HG03565 (cell line): ENCODE data around the gene RBM26.

Experiments
- ATAC-seq: cut with Tn5 transposase; IDR thresholded peaks from one replicate; pipeline ENCODE4 v1.9.1; 2021; ENCODE audit warnings: mild to moderate bottlenecking, moderate library complexity; ENCODE audit not compliant: unreplicated experiment

RBM26 gene

GRCh38 chr13:79423801-79424642, 18.0 kb upstream of the RBM26 start:
- ATAC-seq, result peak; percentile 84

- ATAC-seq, result no peak
These were observed 17.3 kb upstream of the RBM26 start for GRCh38 chr13:79423340-79423739.

- no peak for ATAC-seq
These were observed 13.3 kb upstream of the RBM26 start for GRCh38 chr13:79419365-79419764.

GRCh38 chr13:79417741-79418140, 11.7 kb upstream of the RBM26 start:
- ATAC-seq, result no peak

- no peak for ATAC-seq
These were observed 7.5 kb upstream of the RBM26 start for GRCh38 chr13:79413521-79413920.

GRCh38 chr13:79409828-79410227, 3.8 kb upstream of the RBM26 start:
- no peak for ATAC-seq

- ATAC-seq, result no peak
These were observed 1.4 kb upstream of the RBM26 start for GRCh38 chr13:79407349-79407979.

GRCh38 chr13:79406597-79406908, 498 bp upstream of the RBM26 start:
- peak; percentile 16 for ATAC-seq

- ATAC-seq, result no peak
These were observed 589 bp downstream of the RBM26 start for GRCh38 chr13:79405501-79405830.

GRCh38 chr13:79404985-79405384, 1.1 kb downstream of the RBM26 start:
- ATAC-seq, result no peak

GRCh38 chr13:79404361-79404760, 1.7 kb downstream of the RBM26 start:
- ATAC-seq, result no peak

- no peak for ATAC-seq
These were observed 2.9 kb downstream of the RBM26 start for GRCh38 chr13:79403113-79403512.

- ATAC-seq, result no peak
These were observed 3.4 kb downstream of the RBM26 start for GRCh38 chr13:79402679-79403078.

- ATAC-seq, result no peak
These were observed 3.9 kb downstream of the RBM26 start for GRCh38 chr13:79402074-79402635.

- ATAC-seq, result peak; percentile 46
These were observed 4.6 kb downstream of the RBM26 start for GRCh38 chr13:79401259-79402070.

GRCh38 chr13:79398915-79399314, 7.1 kb downstream of the RBM26 start:
- ATAC-seq, result no peak

- ATAC-seq, result no peak
These were observed 7.9 kb downstream of the RBM26 start for GRCh38 chr13:79398127-79398526.

- no peak for ATAC-seq
These were observed 10.2 kb downstream of the RBM26 start for GRCh38 chr13:79395881-79396280.

GRCh38 chr13:79393564-79394249, 12.3 kb downstream of the RBM26 start:
- ATAC-seq, result peak; percentile 69

GRCh38 chr13:79392882-79393563, 13.0 kb downstream of the RBM26 start:
- ATAC-seq, result peak; percentile 71
